Spleen (tissue), 7 donors: ENCODE measurements around the gene C12orf43.
"Not testable (repeated sequence)": the region's sequence is repeated elsewhere in the genome, so short reads cannot be mapped to it uniquely, and the experiment has no call there.

ENCODE experiments used
- CTCF ChIP-seq, 11 experiments: fragments of 200-600 bp in 7 of 11; fragments of 450-650 bp in 4 of 11; sonication (generic) in 4 of 11; IDR thresholded peaks in 8 of 11; conservative IDR thresholded peaks in 3 of 11; 1 replicate in 7 of 11; 2 replicates in 4 of 11; pipeline versions ENCODE4 v1.4.0 to v1.8.0; 2016 to 2021; ENCODE audit warnings: antibody characterized with exemption in 11 of 11, inconsistent platforms in 4 of 11, mild to moderate bottlenecking in 1 of 11
- POLR2A ChIP-seq, 3 donors: fragments of 450-650 bp; IDR thresholded peaks; one replicate each; pipeline ENCODE4 v1.5.1; 2017; ENCODE audit warnings: antibody characterized with exemption in 3 of 3, mild to moderate bottlenecking in 1 of 3
- POLR2AphosphoS5 ChIP-seq, 3 donors: sonication (generic); formaldehyde crosslinking; IDR thresholded peaks; one replicate each; pipeline ENCODE4 v1.5.1; 2017; ENCODE audit warnings: antibody characterized with exemption in 3 of 3
- donor health status: DM: no; HTN: no; CAD: no; lungs with moderate emphysema.
- donor health status: DM: no; HTN: no; CAD: no.
- donor health status: DM: no; HTN: no; CAD: no.

DNA sequence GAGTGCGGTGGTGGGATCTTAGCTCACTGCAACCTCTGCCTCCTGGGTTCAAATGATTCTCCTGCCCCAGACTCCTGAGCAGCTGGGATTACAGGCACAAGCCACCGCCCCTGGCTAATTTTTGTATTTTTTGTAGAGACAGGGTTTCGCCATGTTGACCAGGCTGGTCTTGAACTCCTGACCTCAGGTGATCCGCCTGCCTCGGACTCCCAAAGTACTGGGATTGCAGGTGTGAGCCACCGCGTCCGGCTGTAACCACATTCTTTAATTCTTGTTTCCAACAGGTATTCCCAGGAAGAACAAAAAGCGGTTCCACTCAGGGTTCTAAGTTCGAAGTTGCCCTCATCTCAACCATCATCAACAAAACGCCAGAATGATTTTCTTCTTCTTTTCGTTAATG, 48.3 kb upstream of the C12orf43 start:
- TF ChIP-seq CTCF (IDR thresholded peaks at IDR 0.05 in 8 of 11, conservative IDR thresholded peaks at IDR 0.05 in 3 of 11); POLR2AphosphoS5 (IDR thresholded peaks at IDR 0.05); POLR2A (IDR thresholded peaks at IDR 0.05): not testable (repeated sequence)
